ENCODE measurements around the gene OR10T2. TPM values are rescaled to one million over a fixed set of nuclear protein-coding genes. Genes with fewer than 3 reads are reported as not detected.

The OR10T2 gene
- polyA plus RNA-seq, 1 experiment = not detected

- DNase-seq (ENCODE audit: low read depth, low spot score) = no peak
- Histone ChIP-seq H3K9me3 (ENCODE audit: control insufficient read depth, insufficient read depth, low read length) (no peaks in the 10 kb centered on the region), H3K27ac (ENCODE audit: low read depth, low read length) (no peak overlapping the region), H3K4me3 (ENCODE audit: low read depth, low read length) (no peak overlapping the region), H3K27me3 (ENCODE audit: control insufficient read depth, insufficient read depth, low read length) (no peaks in the 10 kb centered on the region)
- no peak for TF ChIP-seq CTCF (IDR thresholded peaks at IDR 0.05; ENCODE audit: low read depth, low read length)
- POLR2A ChIA-PET = no interaction called here
- CTCF ChIA-PET = no interaction called here
Observed at GRCh38 chr1:158400871-158401270, 1.6 kb upstream of the OR10T2 start.

GRCh38 chr1:158396646-158397045, 2.6 kb downstream of the OR10T2 start:
- H3K9me3 ChIP-seq (ENCODE audit: control insufficient read depth, insufficient read depth, low read length) = no peaks in the 10 kb centered on the region
- no peak for TF ChIP-seq CTCF (IDR thresholded peaks at IDR 0.05; ENCODE audit: low read depth, low read length)
- no peaks in the 10 kb centered on the region for H3K27me3 ChIP-seq (ENCODE audit: control insufficient read depth, insufficient read depth, low read length)
- CTCF ChIA-PET = no interaction called here
- H3K27ac ChIP-seq (ENCODE audit: low read depth, low read length) = no peak overlapping the region
- H3K4me3 ChIP-seq (ENCODE audit: low read depth, low read length) = no peak overlapping the region
- POLR2A ChIA-PET = no interaction called here
- DNase-seq (ENCODE audit: low read depth, low spot score) = no peak

GRCh38 chr1:158393476-158393875, 5.8 kb downstream of the OR10T2 start:
- CTCF ChIA-PET = no interaction called here
- no peaks in the 10 kb centered on the region for H3K9me3 ChIP-seq (ENCODE audit: control insufficient read depth, insufficient read depth, low read length)

GRCh38 chr1:158391099-158391498, 8.2 kb downstream of the OR10T2 start:
- H3K9me3 ChIP-seq (ENCODE audit: control insufficient read depth, insufficient read depth, low read length) = no peaks in the 10 kb centered on the region
- no peak overlapping the region for H3K27ac ChIP-seq (ENCODE audit: low read depth, low read length)
- no peak for DNase-seq (ENCODE audit: low read depth, low spot score)
- no peak overlapping the region for H3K4me3 ChIP-seq (ENCODE audit: low read depth, low read length)
- no peak for TF ChIP-seq CTCF (IDR thresholded peaks at IDR 0.05; ENCODE audit: low read depth, low read length)
- POLR2A ChIA-PET = no interaction called here
- no peaks in the 10 kb centered on the region for H3K27me3 ChIP-seq (ENCODE audit: control insufficient read depth, insufficient read depth, low read length)
- CTCF ChIA-PET = no interaction called here

More at GRCh38 chr1:158393476-158393875, 5.8 kb downstream of the OR10T2 start:
- no peak for TF ChIP-seq CTCF (IDR thresholded peaks at IDR 0.05; ENCODE audit: low read depth, low read length)
- H3K4me3 ChIP-seq (ENCODE audit: low read depth, low read length) = no peak overlapping the region
- H3K27me3 ChIP-seq (ENCODE audit: control insufficient read depth, insufficient read depth, low read length) = no peaks in the 10 kb centered on the region
- H3K27ac ChIP-seq (ENCODE audit: low read depth, low read length) = no peak overlapping the region
- DNase-seq (ENCODE audit: low read depth, low spot score) = no peak
- POLR2A ChIA-PET = no interaction called here

- Histone ChIP-seq H3K27me3 (ENCODE audit: control insufficient read depth, insufficient read depth, low read length) (no peaks in the 10 kb centered on the region), H3K27ac (ENCODE audit: low read depth, low read length) (no peak overlapping the region), H3K4me3 (ENCODE audit: low read depth, low read length) (no peak overlapping the region), H3K9me3 (ENCODE audit: control insufficient read depth, insufficient read depth, low read length) (no peaks in the 10 kb centered on the region)
- POLR2A ChIA-PET = no interaction called here
- DNase-seq (ENCODE audit: low read depth, low spot score) = no peak
- CTCF ChIA-PET = no interaction called here
- TF ChIP-seq CTCF (IDR thresholded peaks at IDR 0.05; ENCODE audit: low read depth, low read length) = no peak
Observed at GRCh38 chr1:158390331-158390730, 8.9 kb downstream of the OR10T2 start.

All from AG04450 (cell line).